ENCODE measurements around the gene DOCK4. TPM values are rescaled to one million over a fixed set of nuclear protein-coding genes. Genes with fewer than 3 reads are reported as not detected.

Gene DOCK4
- total and polyA plus RNA-seq, 2 of the 8 experiments (the other 6 are each of a cell fraction or from before 2014, with no cell fraction given), result 5.1 to 23.6 TPM

DNA sequence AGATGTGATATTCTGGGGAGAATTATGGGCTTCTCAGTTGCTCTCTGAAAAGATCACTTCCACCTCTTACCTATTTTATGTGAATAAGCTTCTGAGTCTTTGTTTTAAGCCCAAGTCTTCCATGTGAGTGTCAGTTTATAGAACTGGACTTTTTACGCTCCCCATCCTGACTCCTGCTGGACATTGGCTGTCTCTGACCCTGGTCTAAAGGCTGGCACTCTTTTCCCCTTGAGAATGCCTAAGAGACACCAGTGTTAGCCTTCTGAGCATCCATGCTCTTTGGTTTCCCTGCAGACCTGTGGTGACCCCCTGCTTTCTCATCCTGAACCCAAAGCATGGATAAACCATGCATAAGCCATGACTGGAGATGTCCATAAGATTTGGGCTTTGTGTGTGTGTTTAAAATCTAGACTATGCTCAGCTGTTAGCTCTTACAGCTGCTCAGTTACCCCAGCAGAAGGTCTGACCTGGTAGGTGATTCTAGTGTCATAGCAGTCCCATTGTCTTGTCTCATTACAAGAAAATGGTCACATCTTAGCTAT is 495.3 kb downstream of the DOCK4 start (continued):
- TF ChIP-seq, protein P1, sequence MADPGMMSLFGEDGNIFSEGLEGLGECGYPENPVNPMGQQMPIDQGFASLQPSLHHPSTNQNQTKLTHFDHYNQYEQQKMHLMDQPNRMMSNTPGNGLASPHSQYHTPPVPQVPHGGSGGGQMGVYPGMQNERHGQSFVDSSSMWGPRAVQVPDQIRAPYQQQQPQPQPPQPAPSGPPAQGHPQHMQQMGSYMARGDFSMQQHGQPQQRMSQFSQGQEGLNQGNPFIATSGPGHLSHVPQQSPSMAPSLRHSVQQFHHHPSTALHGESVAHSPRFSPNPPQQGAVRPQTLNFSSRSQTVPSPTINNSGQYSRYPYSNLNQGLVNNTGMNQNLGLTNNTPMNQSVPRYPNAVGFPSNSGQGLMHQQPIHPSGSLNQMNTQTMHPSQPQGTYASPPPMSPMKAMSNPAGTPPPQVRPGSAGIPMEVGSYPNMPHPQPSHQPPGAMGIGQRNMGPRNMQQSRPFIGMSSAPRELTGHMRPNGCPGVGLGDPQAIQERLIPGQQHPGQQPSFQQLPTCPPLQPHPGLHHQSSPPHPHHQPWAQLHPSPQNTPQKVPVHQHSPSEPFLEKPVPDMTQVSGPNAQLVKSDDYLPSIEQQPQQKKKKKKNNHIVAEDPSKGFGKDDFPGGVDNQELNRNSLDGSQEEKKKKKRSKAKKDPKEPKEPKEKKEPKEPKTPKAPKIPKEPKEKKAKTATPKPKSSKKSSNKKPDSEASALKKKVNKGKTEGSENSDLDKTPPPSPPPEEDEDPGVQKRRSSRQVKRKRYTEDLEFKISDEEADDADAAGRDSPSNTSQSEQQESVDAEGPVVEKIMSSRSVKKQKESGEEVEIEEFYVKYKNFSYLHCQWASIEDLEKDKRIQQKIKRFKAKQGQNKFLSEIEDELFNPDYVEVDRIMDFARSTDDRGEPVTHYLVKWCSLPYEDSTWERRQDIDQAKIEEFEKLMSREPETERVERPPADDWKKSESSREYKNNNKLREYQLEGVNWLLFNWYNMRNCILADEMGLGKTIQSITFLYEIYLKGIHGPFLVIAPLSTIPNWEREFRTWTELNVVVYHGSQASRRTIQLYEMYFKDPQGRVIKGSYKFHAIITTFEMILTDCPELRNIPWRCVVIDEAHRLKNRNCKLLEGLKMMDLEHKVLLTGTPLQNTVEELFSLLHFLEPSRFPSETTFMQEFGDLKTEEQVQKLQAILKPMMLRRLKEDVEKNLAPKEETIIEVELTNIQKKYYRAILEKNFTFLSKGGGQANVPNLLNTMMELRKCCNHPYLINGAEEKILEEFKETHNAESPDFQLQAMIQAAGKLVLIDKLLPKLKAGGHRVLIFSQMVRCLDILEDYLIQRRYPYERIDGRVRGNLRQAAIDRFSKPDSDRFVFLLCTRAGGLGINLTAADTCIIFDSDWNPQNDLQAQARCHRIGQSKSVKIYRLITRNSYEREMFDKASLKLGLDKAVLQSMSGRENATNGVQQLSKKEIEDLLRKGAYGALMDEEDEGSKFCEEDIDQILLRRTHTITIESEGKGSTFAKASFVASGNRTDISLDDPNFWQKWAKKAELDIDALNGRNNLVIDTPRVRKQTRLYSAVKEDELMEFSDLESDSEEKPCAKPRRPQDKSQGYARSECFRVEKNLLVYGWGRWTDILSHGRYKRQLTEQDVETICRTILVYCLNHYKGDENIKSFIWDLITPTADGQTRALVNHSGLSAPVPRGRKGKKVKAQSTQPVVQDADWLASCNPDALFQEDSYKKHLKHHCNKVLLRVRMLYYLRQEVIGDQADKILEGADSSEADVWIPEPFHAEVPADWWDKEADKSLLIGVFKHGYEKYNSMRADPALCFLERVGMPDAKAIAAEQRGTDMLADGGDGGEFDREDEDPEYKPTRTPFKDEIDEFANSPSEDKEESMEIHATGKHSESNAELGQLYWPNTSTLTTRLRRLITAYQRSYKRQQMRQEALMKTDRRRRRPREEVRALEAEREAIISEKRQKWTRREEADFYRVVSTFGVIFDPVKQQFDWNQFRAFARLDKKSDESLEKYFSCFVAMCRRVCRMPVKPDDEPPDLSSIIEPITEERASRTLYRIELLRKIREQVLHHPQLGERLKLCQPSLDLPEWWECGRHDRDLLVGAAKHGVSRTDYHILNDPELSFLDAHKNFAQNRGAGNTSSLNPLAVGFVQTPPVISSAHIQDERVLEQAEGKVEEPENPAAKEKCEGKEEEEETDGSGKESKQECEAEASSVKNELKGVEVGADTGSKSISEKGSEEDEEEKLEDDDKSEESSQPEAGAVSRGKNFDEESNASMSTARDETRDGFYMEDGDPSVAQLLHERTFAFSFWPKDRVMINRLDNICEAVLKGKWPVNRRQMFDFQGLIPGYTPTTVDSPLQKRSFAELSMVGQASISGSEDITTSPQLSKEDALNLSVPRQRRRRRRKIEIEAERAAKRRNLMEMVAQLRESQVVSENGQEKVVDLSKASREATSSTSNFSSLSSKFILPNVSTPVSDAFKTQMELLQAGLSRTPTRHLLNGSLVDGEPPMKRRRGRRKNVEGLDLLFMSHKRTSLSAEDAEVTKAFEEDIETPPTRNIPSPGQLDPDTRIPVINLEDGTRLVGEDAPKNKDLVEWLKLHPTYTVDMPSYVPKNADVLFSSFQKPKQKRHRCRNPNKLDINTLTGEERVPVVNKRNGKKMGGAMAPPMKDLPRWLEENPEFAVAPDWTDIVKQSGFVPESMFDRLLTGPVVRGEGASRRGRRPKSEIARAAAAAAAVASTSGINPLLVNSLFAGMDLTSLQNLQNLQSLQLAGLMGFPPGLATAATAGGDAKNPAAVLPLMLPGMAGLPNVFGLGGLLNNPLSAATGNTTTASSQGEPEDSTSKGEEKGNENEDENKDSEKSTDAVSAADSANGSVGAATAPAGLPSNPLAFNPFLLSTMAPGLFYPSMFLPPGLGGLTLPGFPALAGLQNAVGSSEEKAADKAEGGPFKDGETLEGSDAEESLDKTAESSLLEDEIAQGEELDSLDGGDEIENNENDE (IDR thresholded peaks at IDR 0.05; ENCODE audit: insufficient replicate concordance, low read length), result no peak

All from H1 (cell line).